Activated T-cell treated with anti-CD3 and anti-CD28 coated beads, Interleukin-2, amount 50 U/mL, for 4 hours (primary cell): ENCODE measurements around the gene COPRS. TPM values are rescaled to one million over a fixed set of nuclear protein-coding genes. Genes with fewer than 3 reads are reported as not detected.
"Not testable (repeated sequence)": the region's sequence is repeated elsewhere in the genome, so short reads cannot be mapped to it uniquely, and the experiment has no call there.

Source experiments
- ATAC-seq, 2 donors: fragments of 200-7000 bp; cut with Tn5 transposase; one replicate each; pipeline ENCODE4 v1.10.0; 2021
- DNase-seq: peaks from one replicate; pipeline ENCODE4 v3.0.0-alpha.2; 2020
- H3K27me3 Mint-ChIP-seq: one replicate; pipeline ENCODE4 v1.8.0; 2021; ENCODE audit warnings: low read depth, mixed read lengths
- H3K36me3 Mint-ChIP-seq: one replicate; pipeline ENCODE4 v1.8.0; 2022; ENCODE audit warnings: mixed read lengths; ENCODE audit not compliant: insufficient read depth
- H3K4me1 Mint-ChIP-seq: one replicate; pipeline ENCODE4 v1.8.0; 2021; ENCODE audit warnings: low read depth, mixed read lengths
- H3K4me3 Mint-ChIP-seq: one replicate; pipeline ENCODE4 v1.8.0; 2021; ENCODE audit warnings: mild to moderate bottlenecking, moderate library complexity, mixed read lengths
- H3K9me3 Mint-ChIP-seq: one replicate; pipeline ENCODE4 v1.8.0; 2021; ENCODE audit warnings: mixed read lengths
- total RNA-seq, 3 donors: library from RNA; stranded (reverse); gene quantifications; one replicate each; pipeline ENCODE4 v1.2.1, GENCODE V29; 2021

Gene COPRS
- total RNA-seq, 3 donors from 2014 or later: 46.4 to 67.9 (median 58.9) TPM

- no peaks in the 10 kb centered on the region for H3K4me1 Mint-ChIP-seq
- ATAC-seq (no peak), DNase-seq (no peak)
- H3K9me3 Mint-ChIP-seq: no peaks in the 10 kb centered on the region
- H3K4me3 Mint-ChIP-seq: no peak overlapping the region
- no peaks in the 10 kb centered on the region for H3K36me3 Mint-ChIP-seq
- H3K27me3 Mint-ChIP-seq: peaks cover 9% of the 10 kb centered on the region
These were observed 24.6 kb downstream of the COPRS start for GRCh38 chr17:31834448-31834847.

- peaks cover 9% of the 10 kb centered on the region for H3K27me3 Mint-ChIP-seq
- no peaks in the 10 kb centered on the region for H3K4me1 Mint-ChIP-seq
- no peak overlapping the region for H3K4me3 Mint-ChIP-seq
- no peaks in the 10 kb centered on the region for H3K36me3 Mint-ChIP-seq
- H3K9me3 Mint-ChIP-seq: no peaks in the 10 kb centered on the region
- DNase-seq (no peak), ATAC-seq (no peak)
These were observed 26.3 kb downstream of the COPRS start for GRCh38 chr17:31832746-31833145.

- H3K36me3 Mint-ChIP-seq: no peaks in the 10 kb centered on the region
- no peaks in the 10 kb centered on the region for H3K9me3 Mint-ChIP-seq
- H3K27me3 Mint-ChIP-seq: peaks cover 14% of the 10 kb centered on the region
- DNase-seq (no peak), ATAC-seq (no peak)
- H3K4me3 Mint-ChIP-seq: no peak overlapping the region
- no peaks in the 10 kb centered on the region for H3K4me1 Mint-ChIP-seq
These were observed 27.8 kb downstream of the COPRS start for GRCh38 chr17:31830971-31831858.

- DNase-seq (no peak), ATAC-seq (no peak)
These were observed 29.4 kb downstream of the COPRS start for GRCh38 chr17:31829649-31830048.

GRCh38 chr17:31828955-31829354, 30.1 kb downstream of the COPRS start:
- not testable (repeated sequence) for H3K4me3 Mint-ChIP-seq, ATAC-seq, H3K4me1 Mint-ChIP-seq, H3K9me3 Mint-ChIP-seq, H3K36me3 Mint-ChIP-seq, DNase-seq
- peaks cover 14% of the 10 kb centered on the region for H3K27me3 Mint-ChIP-seq

More at GRCh38 chr17:31829649-31830048, 29.4 kb downstream of the COPRS start:
- H3K4me3 Mint-ChIP-seq: no peak overlapping the region
- H3K9me3 Mint-ChIP-seq: no peaks in the 10 kb centered on the region
- no peaks in the 10 kb centered on the region for H3K4me1 Mint-ChIP-seq
- H3K36me3 Mint-ChIP-seq: no peaks in the 10 kb centered on the region
- H3K27me3 Mint-ChIP-seq: peaks cover 14% of the 10 kb centered on the region

GRCh38 chr17:31825961-31826691, 32.9 kb downstream of the COPRS start:
- Mint-ChIP-seq H3K4me3 (no peak overlapping the region), H3K4me1 (no peaks in the 10 kb centered on the region), H3K27me3 (peaks cover 11% of the 10 kb centered on the region), H3K9me3 (no peaks in the 10 kb centered on the region), H3K36me3 (no peaks in the 10 kb centered on the region)
- DNase-seq (no peak), ATAC-seq (no peak)

GRCh38 chr17:31824766-31825360, 34.2 kb downstream of the COPRS start:
- Mint-ChIP-seq H3K27me3 (peaks cover 13% of the 10 kb centered on the region), H3K4me1 (no peaks in the 10 kb centered on the region), H3K4me3 (no peak overlapping the region), H3K9me3 (no peaks in the 10 kb centered on the region), H3K36me3 (no peaks in the 10 kb centered on the region)
- no peak for ATAC-seq
- DNase-seq: no peak

GRCh38 chr17:31823014-31823413, 36.0 kb downstream of the COPRS start:
- H3K27me3 Mint-ChIP-seq: peaks cover 13% of the 10 kb centered on the region
- no peak for DNase-seq
- no peaks in the 10 kb centered on the region for H3K36me3 Mint-ChIP-seq
- no peak overlapping the region for H3K4me3 Mint-ChIP-seq
- no peak for ATAC-seq
- no peaks in the 10 kb centered on the region for H3K4me1 Mint-ChIP-seq
- no peaks in the 10 kb centered on the region for H3K9me3 Mint-ChIP-seq

GRCh38 chr17:31820691-31821435, 38.2 kb downstream of the COPRS start:
- Mint-ChIP-seq H3K4me1 (no peaks in the 10 kb centered on the region), H3K36me3 (no peaks in the 10 kb centered on the region), H3K9me3 (no peaks in the 10 kb centered on the region), H3K27me3 (peaks cover 7% of the 10 kb centered on the region), H3K4me3 (no peak overlapping the region)
- no peak for DNase-seq
- no peak for ATAC-seq

GRCh38 chr17:31819578-31819977, 39.5 kb downstream of the COPRS start:
- no peaks in the 10 kb centered on the region for H3K4me1 Mint-ChIP-seq
- H3K9me3 Mint-ChIP-seq: no peaks in the 10 kb centered on the region
- no peak for DNase-seq
- H3K36me3 Mint-ChIP-seq: no peaks in the 10 kb centered on the region
- no peak for ATAC-seq
- peaks cover 8% of the 10 kb centered on the region for H3K27me3 Mint-ChIP-seq
- no peak overlapping the region for H3K4me3 Mint-ChIP-seq

- H3K4me1 Mint-ChIP-seq, H3K36me3 Mint-ChIP-seq, H3K9me3 Mint-ChIP-seq, ATAC-seq, H3K4me3 Mint-ChIP-seq, DNase-seq, H3K27me3 Mint-ChIP-seq: not testable (repeated sequence)
These were observed 40.2 kb downstream of the COPRS start for GRCh38 chr17:31818863-31819262.

GRCh38 chr17:31815212-31815730, 43.8 kb downstream of the COPRS start:
- H3K36me3 Mint-ChIP-seq: no peaks in the 10 kb centered on the region
- H3K9me3 Mint-ChIP-seq: no peaks in the 10 kb centered on the region
- H3K27me3 Mint-ChIP-seq: peaks cover 19% of the 10 kb centered on the region
- no peak overlapping the region for H3K4me3 Mint-ChIP-seq
- no peak for ATAC-seq
- H3K4me1 Mint-ChIP-seq: no peaks in the 10 kb centered on the region
- no peak for DNase-seq

GRCh38 chr17:31811101-31811500, 47.9 kb downstream of the COPRS start:
- ATAC-seq: no peak
- no peak overlapping the region for H3K4me3 Mint-ChIP-seq
- DNase-seq: no peak
- no peaks in the 10 kb centered on the region for H3K36me3 Mint-ChIP-seq
- peaks cover 16% of the 10 kb centered on the region for H3K27me3 Mint-ChIP-seq
- no peaks in the 10 kb centered on the region for H3K4me1 Mint-ChIP-seq
- H3K9me3 Mint-ChIP-seq: no peaks in the 10 kb centered on the region

- peaks cover 14% of the 10 kb centered on the region for H3K27me3 Mint-ChIP-seq
- not testable (repeated sequence) for H3K4me3 Mint-ChIP-seq, H3K36me3 Mint-ChIP-seq, H3K9me3 Mint-ChIP-seq, ATAC-seq, H3K4me1 Mint-ChIP-seq, DNase-seq
These were observed 49.2 kb downstream of the COPRS start for GRCh38 chr17:31809876-31810275.
